Fibroblast of mammary gland (primary cell): ENCODE data around the gene SH3BGR.
A peak's percentile ranks its signal among the peaks of the same experiment; 100 is the strongest.

Source experiments
- DNase-seq: peaks from one replicate; pipeline ENCODE4 v3.0.0-alpha.2; 2010; ENCODE audit warnings: low read depth
- H3K4me3 ChIP-seq: 2 replicates; pipeline ENCODE4 v1.5.1; 2011; ENCODE audit warnings: low read depth, mild to moderate bottlenecking, low read length, moderate library complexity; ENCODE audit not compliant: control insufficient read depth
- CTCF ChIP-seq: conservative IDR thresholded peaks from 2 replicates; pipeline ENCODE4 v1.5.1; 2011; ENCODE audit warnings: low read depth, low read length, inconsistent platforms; ENCODE audit not compliant: control insufficient read depth, insufficient read depth

Gene SH3BGR

DNA sequence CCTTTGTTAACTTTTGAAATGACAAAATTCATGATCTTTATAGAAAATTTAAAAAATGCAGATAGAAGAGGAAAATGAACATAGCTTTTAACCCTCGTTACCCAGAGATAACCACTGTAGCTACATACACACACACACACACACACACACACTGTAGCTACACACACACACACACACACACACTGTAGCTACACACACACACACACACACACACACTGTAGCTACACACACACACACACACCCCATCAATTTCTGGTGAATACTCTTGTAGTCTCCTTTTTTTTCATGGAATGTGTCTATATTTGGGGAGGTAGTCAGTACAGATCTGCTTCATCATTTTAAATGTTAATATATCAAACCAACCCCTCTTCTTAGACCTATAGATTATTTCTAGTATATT, 58.5 kb downstream of the SH3BGR start:
- H3K4me3 ChIP-seq = no peak overlapping the region
- TF ChIP-seq CTCF = no peak
- DNase-seq = no peak

DNA sequence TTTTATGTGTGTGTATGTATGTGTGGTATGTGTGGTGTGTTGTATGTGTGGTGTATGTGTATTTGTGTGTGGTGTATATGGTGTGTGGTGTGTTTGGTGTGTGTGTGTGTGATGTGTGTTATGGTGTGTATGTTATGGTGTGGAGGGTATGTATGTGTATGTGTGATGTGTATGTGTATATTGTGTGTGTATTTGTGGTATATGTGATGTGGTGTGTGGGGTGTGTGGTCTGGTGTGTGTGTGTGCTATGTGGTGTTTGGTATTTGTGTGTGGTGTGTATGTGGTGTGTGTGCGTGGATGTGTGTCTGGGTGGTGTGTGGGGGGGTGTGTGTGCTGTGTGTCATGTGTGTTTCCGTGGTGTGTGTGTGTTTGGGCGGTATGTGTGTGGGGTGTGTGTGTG, 59.3 kb downstream of the SH3BGR start:
- DNase-seq = no peak
- no peak for TF ChIP-seq CTCF
- H3K4me3 ChIP-seq = no peak overlapping the region

GRCh38 chr21:39513735-39514134, 62.0 kb downstream of the SH3BGR start:
- no peak for TF ChIP-seq CTCF
- no peak overlapping the region for H3K4me3 ChIP-seq
- DNase-seq = no peak

GRCh38 chr21:39515684-39516472, 64.1 kb downstream of the SH3BGR start:
- no peak for TF ChIP-seq CTCF
- DNase-seq = no peak

DNA sequence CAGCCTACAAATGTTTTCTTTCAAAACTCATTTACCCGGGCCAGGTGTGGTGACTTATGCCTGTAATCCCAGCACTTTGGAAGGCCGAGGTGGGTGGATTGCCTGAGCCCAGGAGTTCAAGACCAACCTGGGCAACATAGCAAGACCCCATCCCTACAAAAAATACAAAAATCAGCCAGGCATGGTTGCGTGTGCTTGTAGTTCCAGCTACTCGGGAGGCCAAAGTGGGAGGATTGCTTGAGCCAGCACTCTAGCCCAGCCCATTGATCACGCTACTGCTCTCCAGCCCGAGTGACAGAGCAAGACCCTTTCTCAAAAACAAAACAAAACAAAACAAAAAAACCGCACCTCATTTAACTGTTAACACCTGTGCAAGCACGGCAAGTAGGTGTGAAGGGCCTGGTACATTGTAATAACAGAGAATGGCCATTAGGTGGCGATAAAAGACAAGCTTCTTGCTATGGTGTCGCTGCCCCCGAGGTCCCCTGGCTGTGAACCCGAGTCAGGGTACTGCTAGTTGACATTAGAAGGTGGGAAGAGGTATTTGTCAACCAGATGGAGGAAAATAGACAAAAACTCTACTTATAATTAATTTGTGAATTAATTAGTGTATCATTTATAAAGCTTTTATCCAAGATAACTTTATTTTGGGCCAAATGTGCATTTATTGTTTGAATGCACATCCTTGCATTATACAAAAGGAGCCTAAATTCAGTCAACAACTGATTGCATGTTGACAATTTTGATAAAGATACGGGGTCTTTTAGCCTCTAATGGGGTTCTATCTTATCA, 66.5 kb downstream of the SH3BGR start:
- DNase-seq = peak; percentile 48
- no peak overlapping the region for H3K4me3 ChIP-seq
- peak; percentile 86 for TF ChIP-seq CTCF

More at GRCh38 chr21:39515684-39516472, 64.1 kb downstream of the SH3BGR start:
- H3K4me3 ChIP-seq = no peak overlapping the region

DNA sequence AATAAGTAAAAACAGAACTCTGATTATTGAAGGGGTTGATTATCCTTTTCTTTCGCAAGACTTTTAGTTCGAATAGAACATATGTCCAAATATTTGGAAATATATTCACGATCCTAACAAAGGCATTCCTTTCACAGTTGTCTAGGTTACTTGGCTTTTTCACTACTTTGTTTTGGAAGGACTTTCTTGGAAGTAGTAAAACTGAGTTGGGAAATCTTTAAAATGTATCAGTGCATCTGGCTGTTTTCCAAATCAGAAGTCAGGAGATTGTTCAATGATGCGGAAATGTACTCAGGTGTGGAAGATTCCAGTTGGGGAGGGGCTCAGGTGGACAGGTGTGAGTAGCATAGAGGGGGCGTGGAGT, 67.1 kb downstream of the SH3BGR start:
- TF ChIP-seq CTCF = no peak
- peak; percentile 12 for DNase-seq
- no peak overlapping the region for H3K4me3 ChIP-seq
